Right lobe of liver (tissue), 6 donors: Measurements from ENCODE around the gene SEC24D. TPM values are rescaled to one million over a fixed set of nuclear protein-coding genes. Genes with fewer than 3 reads are reported as not detected.

ENCODE experiments used
- ATAC-seq, 4 donors: fragments of 200-7000 bp; cut with Tn5 transposase; one replicate each; pipeline ENCODE4 v1.9.1; 2020; ENCODE audit warnings: mild to moderate bottlenecking in 4 of 4, moderate library complexity in 4 of 4
- DNase-seq, 3 donors: peaks; one replicate each; pipeline ENCODE4 v3.0.0-alpha.2; 2020
- H3K27ac ChIP-seq, 3 donors: fragments of 200-600 bp; one replicate each; pipeline ENCODE4 v1.8.0; 2022
- H3K27me3 ChIP-seq, 2 donors: fragments of 200-600 bp; one replicate each; pipeline ENCODE4 v1.8.0; 2022
- H3K36me3 ChIP-seq, 4 donors: fragments of 200-600 bp; sonication (generic) in 1 of 4; one replicate each; pipeline versions ENCODE4 v1.5.1 to v1.8.0; 2017 to 2022; ENCODE audit warnings: control low read depth in 1 of 4
- H3K4me1 ChIP-seq, 4 donors: fragments of 200-600 bp; sonication (generic) in 1 of 4; one replicate each; pipeline versions ENCODE4 v1.5.1 to v1.8.0; 2017 to 2022; ENCODE audit warnings: control low read depth in 1 of 4
- H3K4me3 ChIP-seq, 3 donors: fragments of 200-600 bp; one replicate each; pipeline ENCODE4 v1.8.0; 2022
- H3K9me3 ChIP-seq, 4 donors: fragments of 200-600 bp; sonication (generic) in 1 of 4; one replicate each; pipeline versions ENCODE4 v1.5.1 to v1.8.0; 2017 to 2022; ENCODE audit warnings: control low read depth in 1 of 4
- POLR2A ChIP-seq: fragments of 450-650 bp; IDR thresholded peaks from one replicate; pipeline ENCODE4 v1.6.1; 2017; ENCODE audit warnings: antibody characterized with exemption, mild to moderate bottlenecking
- WGBS: methylation state at CpG from one replicate; pipeline ENCODE4 v1.1.6; 2018; ENCODE audit warnings: low coverage, low lambda C conversion rate; ENCODE audit not compliant: insufficient coverage; ENCODE audit errors: missing lambda C conversion rate; 5-methylcytosine and 5-hydroxymethylcytosine counted together
- intact Hi-C, 2 donors: fragments of 100-400 bp; cut with DNase I; formaldehyde crosslinking; loops; one replicate each; pipeline versions ENCODE4 v1.11.2 to v1.14.1; 2022
- total RNA-seq, 6 experiments: library from RNA; depleted of rRNA in 2 of 6; stranded (reverse); fragments of >200 nt in 2 of 6; fragmentation: NEBNext Ultra II Directional in 3 of 6; extraction: Animal tissue kit (Norgen Biotek cat#: 25700) in 3 of 6; gene quantifications; one replicate each; pipeline versions ENCODE4 v1.1.0 to v1.2.4, GENCODE V29; 2016 to 2023
- TF ChIP-seq, protein P1 (sequence below), 4 donors: fragments of 200-600 bp in 3 of 4; fragments of 450-650 bp in 1 of 4; IDR thresholded peaks; one replicate each; pipeline versions ENCODE4 v1.5.1 to v1.8.0; 2016 to 2022; ENCODE audit warnings: antibody characterized with exemption in 4 of 4, mild to moderate bottlenecking in 2 of 4
- donor health status: DM: no; HTN: yes; CAD: no.
- donor health status: DM: no; HTN: no; CAD: no.
- donor health status: DM: no; HTN: no; CAD: no.
- donor health status: DM: no; HTN: yes; CAD: no.
- donor health status: DM: no; HTN: yes; CAD: no.

The SEC24D gene
- total RNA-seq, 6 experiments from 2014 or later: 52.2 to 80.1 (median 69.2) TPM

DNA sequence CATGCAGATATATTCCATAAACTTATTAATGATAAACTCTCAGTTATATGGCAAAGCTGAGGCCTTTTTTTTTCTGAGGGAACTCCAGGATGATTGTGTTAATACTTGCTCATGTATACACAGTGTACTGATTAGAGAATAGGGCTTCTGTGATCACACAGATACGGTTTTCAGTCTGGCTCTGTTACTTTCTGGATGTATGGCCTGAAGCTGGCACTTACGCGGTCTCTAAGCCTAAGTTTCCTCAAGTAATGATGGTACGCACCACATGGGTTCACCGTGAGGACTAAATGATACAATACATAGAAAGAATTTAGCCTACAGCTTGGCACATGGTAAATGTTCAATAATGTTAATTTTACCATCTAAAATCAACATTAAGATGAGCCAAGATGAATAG, 73.8 kb downstream of the SEC24D start:
- ATAC-seq (peak in 1 of 4 donors; percentile 17), DNase-seq (no peak)
- Histone ChIP-seq H3K27me3 (no peaks in the 10 kb centered on the region), H3K36me3 (peaks cover 0 to 32% (median 14%) of the 10 kb centered on the region in 4 donors), H3K4me1 (peaks cover 0 to 36% (median 9%) of the 10 kb centered on the region in 4 donors), H3K4me3 (no peak overlapping the region), H3K9me3 (no peaks in the 10 kb centered on the region), H3K27ac (no peak overlapping the region)
- intact Hi-C loops: no loop called here
- TF ChIP-seq, protein P1, sequence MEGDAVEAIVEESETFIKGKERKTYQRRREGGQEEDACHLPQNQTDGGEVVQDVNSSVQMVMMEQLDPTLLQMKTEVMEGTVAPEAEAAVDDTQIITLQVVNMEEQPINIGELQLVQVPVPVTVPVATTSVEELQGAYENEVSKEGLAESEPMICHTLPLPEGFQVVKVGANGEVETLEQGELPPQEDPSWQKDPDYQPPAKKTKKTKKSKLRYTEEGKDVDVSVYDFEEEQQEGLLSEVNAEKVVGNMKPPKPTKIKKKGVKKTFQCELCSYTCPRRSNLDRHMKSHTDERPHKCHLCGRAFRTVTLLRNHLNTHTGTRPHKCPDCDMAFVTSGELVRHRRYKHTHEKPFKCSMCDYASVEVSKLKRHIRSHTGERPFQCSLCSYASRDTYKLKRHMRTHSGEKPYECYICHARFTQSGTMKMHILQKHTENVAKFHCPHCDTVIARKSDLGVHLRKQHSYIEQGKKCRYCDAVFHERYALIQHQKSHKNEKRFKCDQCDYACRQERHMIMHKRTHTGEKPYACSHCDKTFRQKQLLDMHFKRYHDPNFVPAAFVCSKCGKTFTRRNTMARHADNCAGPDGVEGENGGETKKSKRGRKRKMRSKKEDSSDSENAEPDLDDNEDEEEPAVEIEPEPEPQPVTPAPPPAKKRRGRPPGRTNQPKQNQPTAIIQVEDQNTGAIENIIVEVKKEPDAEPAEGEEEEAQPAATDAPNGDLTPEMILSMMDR (IDR thresholded peaks at IDR 0.05): no peak
- TF ChIP-seq POLR2A: no peak
- 63% methylated on average over 5 of the region's 5 CpGs for WGBS

- H3K27ac ChIP-seq: peak overlapping the region in 1 of 3 donors; percentile 13
- H3K36me3 ChIP-seq: peaks cover 0 to 27% (median 13%) of the 10 kb centered on the region in 4 donors
- no peaks in the 10 kb centered on the region for H3K9me3 ChIP-seq
- no peak overlapping the region for H3K4me3 ChIP-seq
- intact Hi-C loops: no loop called here
- TF ChIP-seq, protein P1 (IDR thresholded peaks at IDR 0.05): no peak
- no peak for TF ChIP-seq POLR2A
- no peaks in the 10 kb centered on the region for H3K27me3 ChIP-seq
- DNase-seq (no peak), ATAC-seq (peak; percentile 20 to 51 (median 36))
- peaks cover 0 to 36% (median 11%) of the 10 kb centered on the region in 4 donors for H3K4me1 ChIP-seq
- WGBS: 42% methylated on average over 2 of the region's 2 CpGs
Measured at GRCh38 chr4:118761397-118762016, 74.4 kb downstream of the SEC24D start.

DNA sequence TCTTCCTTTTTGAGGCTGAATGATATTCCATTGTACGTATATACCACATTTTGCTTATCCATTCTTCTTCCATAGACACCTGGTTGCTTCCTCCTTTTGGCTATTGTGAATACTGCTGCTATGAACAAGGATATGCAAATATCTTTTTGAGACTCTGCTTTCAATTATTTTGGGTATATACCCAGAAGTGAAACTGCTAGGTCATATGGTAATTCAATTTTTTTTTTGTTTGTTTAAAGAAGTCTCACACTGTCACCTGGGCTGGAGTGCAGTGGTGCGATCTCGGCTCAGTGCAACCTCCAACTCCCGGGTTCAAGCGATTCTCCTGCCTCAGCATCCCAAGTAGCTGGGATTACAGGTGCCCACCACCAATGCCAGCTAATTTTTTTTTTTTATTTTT, 75.4 kb downstream of the SEC24D start:
- 88% methylated on average over 5 of the region's 5 CpGs for WGBS
- peaks cover 0 to 43% (median 13%) of the 10 kb centered on the region in 4 donors for H3K4me1 ChIP-seq
- TF ChIP-seq, protein P1 (IDR thresholded peaks at IDR 0.05): no peak
- no peak for TF ChIP-seq POLR2A
- intact Hi-C loops: no loop called here
- ATAC-seq (no peak), DNase-seq (no peak)
- no peaks in the 10 kb centered on the region for H3K27me3 ChIP-seq
- H3K36me3 ChIP-seq: peaks cover 0 to 19% (median 9%) of the 10 kb centered on the region in 4 donors
- no peaks in the 10 kb centered on the region for H3K9me3 ChIP-seq
- H3K27ac ChIP-seq: no peak overlapping the region
- H3K4me3 ChIP-seq: no peak overlapping the region

GRCh38 chr4:118760092-118760491, 75.8 kb downstream of the SEC24D start:
- no peaks in the 10 kb centered on the region for H3K9me3 ChIP-seq
- WGBS: 87% methylated on average over 3 of the region's 3 CpGs
- H3K27me3 ChIP-seq: no peaks in the 10 kb centered on the region
- intact Hi-C loops: no loop called here
- peaks cover 0 to 18% (median 9%) of the 10 kb centered on the region in 4 donors for H3K36me3 ChIP-seq
- H3K27ac ChIP-seq: no peak overlapping the region
- H3K4me3 ChIP-seq: no peak overlapping the region
- ATAC-seq (no peak), DNase-seq (no peak)
- TF ChIP-seq, protein P1 (IDR thresholded peaks at IDR 0.05): no peak
- no peak for TF ChIP-seq POLR2A
- peaks cover 0 to 45% (median 13%) of the 10 kb centered on the region in 4 donors for H3K4me1 ChIP-seq
